Heart right ventricle (tissue), 16 donors: ENCODE results near the gene CDK14. TPM values are rescaled to one million over a fixed set of nuclear protein-coding genes. Genes with fewer than 3 reads are reported as not detected.

Source experiments
- ATAC-seq, 8 donors: fragments of 200-7000 bp; cut with Tn5 transposase; one replicate each; pipeline ENCODE4 v1.9.1; 2020; ENCODE audit warnings: mild to moderate bottlenecking in 8 of 8, moderate library complexity in 8 of 8, moderate number of reproducible peaks in 1 of 8
- DNase-seq, 2 donors: peaks; one replicate each; pipeline ENCODE4 v3.0.0-alpha.2; 2020
- H3K27ac ChIP-seq, 10 donors: fragments of 200-600 bp; sonication (generic) in 2 of 10; one replicate each; pipeline versions ENCODE4 v1.5.0 to v1.8.0; 2020 to 2022; ENCODE audit warnings: mild to moderate bottlenecking in 3 of 10
- H3K27me3 ChIP-seq, 7 donors: fragments of 200-600 bp; one replicate each; pipeline ENCODE4 v1.8.0; 2021 to 2022; ENCODE audit warnings: mild to moderate bottlenecking in 2 of 7
- H3K36me3 ChIP-seq, 9 donors: fragments of 200-600 bp; sonication (generic) in 1 of 9; one replicate each; pipeline versions ENCODE4 v1.5.0 to v1.8.0; 2020 to 2022; ENCODE audit warnings: mild to moderate bottlenecking in 2 of 9
- H3K4me1 ChIP-seq, 9 donors: fragments of 200-600 bp; sonication (generic) in 1 of 9; one replicate each; pipeline versions ENCODE4 v1.5.0 to v1.8.0; 2020 to 2022; ENCODE audit warnings: mild to moderate bottlenecking in 4 of 9
- H3K4me3 ChIP-seq, 10 donors: fragments of 200-600 bp; sonication (generic) in 2 of 10; one replicate each; pipeline versions ENCODE4 v1.5.0 to v1.8.0; 2020 to 2022; ENCODE audit warnings: mild to moderate bottlenecking in 7 of 10, moderate library complexity in 2 of 10
- H3K9me3 ChIP-seq, 11 donors: fragments of 200-600 bp in 10 of 11; sonication (generic) in 2 of 11; one replicate each; pipeline versions ENCODE4 v1.5.0 to v1.8.0; 2013 to 2022; ENCODE audit warnings: mild to moderate bottlenecking in 2 of 11, control low read depth in 1 of 11, moderate library complexity in 1 of 11
- WGBS, 2 donors: extraction: QIAGEN DNeasy Blood & Tissue Kit; methylation state at CpG; one replicate each; pipeline ENCODE4 v1.1.7; 2013; ENCODE audit warnings: inconsistent platforms in 1 of 2; 5-methylcytosine and 5-hydroxymethylcytosine counted together
- intact Hi-C, 10 donors: fragments of 100-400 bp; cut with DNase I; formaldehyde crosslinking; loops; one replicate each; pipeline versions ENCODE4 v1.11.1 to v1.14.2; 2022
- polyA plus RNA-seq, 2 donors: library from polyadenylated mRNA; stranded (reverse); fragments of 200-250 nt; gene quantifications; one replicate each; pipeline ENCODE4 v1.2.3, GENCODE V29; 2013
- total RNA-seq, 10 donors: library from RNA; stranded (reverse); fragmentation: NEBNext Ultra II Directional in 3 of 10; extraction: Animal tissue kit (Norgen Biotek cat#: 25700) in 3 of 10; gene quantifications; one replicate each; pipeline versions ENCODE4 v1.2.1 to v1.2.4, GENCODE V29; 2021 to 2023
- TF ChIP-seq, protein P1 (sequence below), 9 donors: fragments of 200-600 bp; sonication (generic) in 2 of 9; IDR thresholded peaks; one replicate each; pipeline versions ENCODE4 v1.5.0 to v1.8.0; 2021 to 2022; ENCODE audit warnings: antibody characterized with exemption in 9 of 9, mild to moderate bottlenecking in 5 of 9, moderate library complexity in 1 of 9
- donor health status: Arrhythmogenic right ventricular cardiomyopathy.
- donor health status: ischemic (EF 13 %, LVEDD 7.1; RV severe dilation, severe dysfunction).
- donor health status: healthy with polysubstance abuse.
- donor health status: DM: no; HTN: yes; CAD: no.
- donor health status: DM: no; HTN: no; CAD: no.
- donor health status: ischemic (EF 25% LVEDD 6.9; RV normal size, moderate dysfunction).
- donor health status: ischemic (EF 25% LVEDD 5.7; RV mildly dilated, moderate dysfunction).
- donor health status: healthy.
- donor health status: DM: yes; HTN: yes; CAD: no.
- donor health status: Ischemic cardiomyopathy.
- donor health status: ischemic (EF 35%, LVEDD 5.7; RV mildly dilated, moderate dysfunction).
- donor health status: nonischemic (EF 11% LVEDD 7.7; RV severe dilation, severe dysfunction).
- donor health status: DM: yes; HTN: yes; CAD: no.
- donor health status: PGD.
- donor health status: ischemic (EF 29% LVEDD 5.4; RV normal size, mild dysfunction).
- donor health status: nonischemic (EF 23%, LVEDD 6.1; RV moderate dilation, normal function).

The CDK14 gene
- total and polyA plus RNA-seq, 12 donors = 3.9 to 36.5 (median 21.4) TPM

DNA sequence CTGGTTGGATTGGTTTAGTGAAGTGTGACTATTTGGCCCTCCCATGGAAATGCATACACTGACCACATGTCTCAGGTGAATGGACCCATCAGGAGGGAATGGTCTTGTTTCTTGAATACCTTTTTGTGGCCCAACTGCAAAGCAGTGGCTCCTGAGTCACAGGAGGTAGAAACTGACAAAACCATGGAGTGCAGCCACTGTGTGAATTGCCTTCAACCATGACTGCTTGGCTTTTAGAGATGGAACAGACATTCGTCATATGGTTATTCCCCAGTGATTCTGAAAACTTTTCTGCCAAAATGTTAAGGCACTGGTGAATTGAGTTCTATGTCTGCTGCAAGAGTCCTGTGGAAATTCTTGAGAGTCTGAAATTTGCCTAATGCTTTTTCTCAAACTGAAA is 64.7 kb downstream of the CDK14 start:
- ATAC-seq (peak in 7 of 8 donors; percentile 17 to 61 (median 39)), DNase-seq (no peak)
- WGBS, 2 donors = 15 to 31% methylated on average over 1 of the region's 1 CpG
- H3K9me3 ChIP-seq = peaks cover 0 to 6% (median 0%) of the 10 kb centered on the region in 11 donors
- intact Hi-C loops = loop anchor here in 1 of 10 donors (5.0 kb wide), 1 partner anchor 66 kb away; no protein-coding TSS in a partner anchor
- H3K27me3 ChIP-seq = no peaks in the 10 kb centered on the region
- peaks cover 3 to 42% (median 26%) of the 10 kb centered on the region in 9 donors for H3K4me1 ChIP-seq
- TF ChIP-seq, protein P1, sequence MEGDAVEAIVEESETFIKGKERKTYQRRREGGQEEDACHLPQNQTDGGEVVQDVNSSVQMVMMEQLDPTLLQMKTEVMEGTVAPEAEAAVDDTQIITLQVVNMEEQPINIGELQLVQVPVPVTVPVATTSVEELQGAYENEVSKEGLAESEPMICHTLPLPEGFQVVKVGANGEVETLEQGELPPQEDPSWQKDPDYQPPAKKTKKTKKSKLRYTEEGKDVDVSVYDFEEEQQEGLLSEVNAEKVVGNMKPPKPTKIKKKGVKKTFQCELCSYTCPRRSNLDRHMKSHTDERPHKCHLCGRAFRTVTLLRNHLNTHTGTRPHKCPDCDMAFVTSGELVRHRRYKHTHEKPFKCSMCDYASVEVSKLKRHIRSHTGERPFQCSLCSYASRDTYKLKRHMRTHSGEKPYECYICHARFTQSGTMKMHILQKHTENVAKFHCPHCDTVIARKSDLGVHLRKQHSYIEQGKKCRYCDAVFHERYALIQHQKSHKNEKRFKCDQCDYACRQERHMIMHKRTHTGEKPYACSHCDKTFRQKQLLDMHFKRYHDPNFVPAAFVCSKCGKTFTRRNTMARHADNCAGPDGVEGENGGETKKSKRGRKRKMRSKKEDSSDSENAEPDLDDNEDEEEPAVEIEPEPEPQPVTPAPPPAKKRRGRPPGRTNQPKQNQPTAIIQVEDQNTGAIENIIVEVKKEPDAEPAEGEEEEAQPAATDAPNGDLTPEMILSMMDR (IDR thresholded peaks at IDR 0.05) = no peak
- peak overlapping the region; percentile 61 to 83 (median 79) for H3K27ac ChIP-seq
- no peak overlapping the region for H3K4me3 ChIP-seq
- H3K36me3 ChIP-seq = no peaks in the 10 kb centered on the region

DNA sequence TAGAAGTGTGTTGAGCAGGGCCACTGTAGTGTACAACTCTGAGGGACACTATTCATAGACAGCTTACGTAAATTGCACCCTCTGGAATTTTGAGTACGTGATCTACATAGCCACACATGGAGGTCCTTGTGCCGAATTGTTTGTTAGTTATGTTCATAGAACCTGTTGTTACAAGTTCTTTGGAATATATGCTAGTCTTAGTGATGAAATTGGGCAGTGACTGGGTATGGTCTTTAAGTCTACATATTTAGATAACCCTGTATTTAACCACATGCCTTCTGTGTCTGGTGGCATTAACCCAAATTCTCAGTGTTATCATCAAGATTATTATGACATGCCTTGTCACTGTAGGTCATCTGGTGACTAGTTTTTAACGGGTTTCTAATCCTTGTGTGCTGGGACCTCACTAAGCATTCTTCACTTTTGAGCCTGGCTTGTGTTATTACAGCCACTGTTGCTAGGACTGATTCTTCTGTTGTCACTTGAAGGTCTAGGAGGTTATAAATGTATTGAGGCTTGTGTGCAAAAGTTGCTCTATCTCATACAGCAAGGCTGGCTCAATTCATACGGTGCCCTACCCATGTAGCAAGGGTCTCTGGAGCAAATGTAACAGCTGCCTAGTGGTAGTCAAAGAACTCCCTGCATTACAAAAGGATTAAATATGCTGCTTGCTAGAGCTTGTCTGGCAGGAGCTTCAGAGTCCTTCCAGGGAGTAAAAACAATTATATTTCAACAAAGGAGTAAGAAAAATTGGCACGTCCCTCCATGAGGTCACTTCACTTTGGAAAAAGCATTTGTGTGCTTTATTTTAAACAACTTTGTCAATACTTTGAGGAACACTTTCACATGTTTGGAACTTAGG is 65.4 kb downstream of the CDK14 start:
- Histone ChIP-seq H3K36me3 (no peaks in the 10 kb centered on the region), H3K4me1 (peaks cover 3 to 49% (median 26%) of the 10 kb centered on the region in 9 donors), H3K27ac (peak overlapping the region; percentile 61 to 83 (median 79)), H3K9me3 (peaks cover 0 to 6% (median 0%) of the 10 kb centered on the region in 11 donors), H3K27me3 (no peaks in the 10 kb centered on the region), H3K4me3 (no peak overlapping the region)
- DNase-seq (peak in 1 of 2 donors; percentile 28), ATAC-seq (peak; percentile 56 to 95 (median 93))
- TF ChIP-seq, protein P1 (IDR thresholded peaks at IDR 0.05) = no peak
- WGBS, 2 donors = 33 to 39% methylated on average over 6 of the region's 6 CpGs
- intact Hi-C loops = loop anchor here in 1 of 10 donors (5.0 kb wide), 1 partner anchor 66 kb away; no protein-coding TSS in a partner anchor

DNA sequence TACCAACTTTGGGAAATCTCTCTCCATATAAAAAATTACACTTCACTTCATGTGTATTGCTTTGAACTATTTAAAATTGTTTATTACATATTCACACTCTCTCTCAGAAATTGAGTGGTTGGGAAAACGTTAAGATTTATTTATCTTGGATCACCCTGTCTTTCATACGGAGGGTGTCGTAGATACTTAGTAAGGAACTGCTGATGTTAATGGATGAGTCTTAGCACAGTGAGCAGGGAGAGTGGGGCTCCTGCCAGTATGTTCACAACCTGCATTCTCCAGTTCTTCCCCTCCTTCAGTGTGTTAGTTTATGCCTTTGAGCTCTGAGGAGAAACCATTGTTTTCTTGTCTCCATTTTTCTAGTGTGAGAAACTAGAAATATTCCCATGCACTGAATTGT is 67.1 kb downstream of the CDK14 start:
- WGBS, 2 donors = 46 to 51% methylated on average over 3 of the region's 3 CpGs
- no peak for ATAC-seq
- Histone ChIP-seq H3K4me3 (no peak overlapping the region), H3K27me3 (no peaks in the 10 kb centered on the region), H3K27ac (peak overlapping the region in 2 of 10 donors; percentile 2 to 81), H3K9me3 (peaks cover 0 to 4% (median 0%) of the 10 kb centered on the region in 11 donors), H3K4me1 (peaks cover 3 to 50% (median 26%) of the 10 kb centered on the region in 9 donors), H3K36me3 (no peaks in the 10 kb centered on the region)
- intact Hi-C loops = loop anchor here in 1 of 10 donors (5.0 kb wide), 1 partner anchor 64 kb away; no protein-coding TSS in a partner anchor
- no peak for DNase-seq
- TF ChIP-seq, protein P1 (IDR thresholded peaks at IDR 0.05) = no peak

DNA sequence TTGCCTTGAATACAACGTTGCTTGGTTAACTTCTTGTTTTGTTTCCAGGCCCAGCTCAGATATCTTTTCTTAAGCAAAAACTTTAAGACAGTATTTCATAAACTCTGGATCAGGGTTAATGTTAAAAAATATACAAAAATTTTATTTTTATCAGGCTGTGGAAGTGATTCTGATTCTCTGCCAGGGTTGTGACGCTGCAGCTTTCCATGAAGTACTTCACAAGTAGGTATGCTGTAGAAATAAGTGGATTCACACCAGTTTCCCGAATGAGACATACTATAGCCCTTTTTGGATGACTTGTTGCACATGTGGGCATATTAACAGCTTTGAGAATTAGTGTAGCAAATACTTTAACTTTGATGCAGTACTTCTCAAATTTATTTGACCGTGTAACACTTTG is 70.1 kb downstream of the CDK14 start:
- Histone ChIP-seq H3K27ac (no peak overlapping the region), H3K4me1 (peaks cover 3 to 49% (median 19%) of the 10 kb centered on the region in 9 donors), H3K9me3 (no peaks in the 10 kb centered on the region), H3K4me3 (no peak overlapping the region), H3K36me3 (no peaks in the 10 kb centered on the region), H3K27me3 (no peaks in the 10 kb centered on the region)
- ATAC-seq = peak in 2 of 8 donors; percentile 16 to 61
- intact Hi-C loops = no loop called here
- TF ChIP-seq, protein P1 (IDR thresholded peaks at IDR 0.05) = no peak
- 50 to 56% methylated on average over 4 of the region's 4 CpGs for WGBS, 2 donors
- DNase-seq = no peak
